ENCODE measurements around the gene SEPTIN10. TPM values are rescaled to one million over a fixed set of nuclear protein-coding genes. Genes with fewer than 3 reads are reported as not detected.

Gene SEPTIN10
- total and polyA plus RNA-seq, 5 donors from 2014 or later: 1.1 to 5.6 (median 4.8) TPM

Other genes with a start within 250 kb of the SEPTIN10 start
- 4.8 TPM for gene SOWAHC, start 398 bp upstream of the SEPTIN10 start, total RNA-seq
- gene SOWAHC, start 398 bp upstream of the SEPTIN10 start, polyA plus RNA-seq: 1 to 10 TPM in 3 of 4 donors, under 1 TPM in 1; 0.86 to 2.7 (median 1.3) TPM
- 133 TPM for gene RGPD5, start 180.3 kb upstream of the SEPTIN10 start, total RNA-seq
- gene RGPD5, start 180.3 kb upstream of the SEPTIN10 start, polyA plus RNA-seq: 1 to 10 TPM; 2.5 to 4.4 (median 3.2) TPM